Stimulated activated naive B cell treated with anti-CD40 and anti-IgM and Interleukin-4, amounts not matched to agents 10 μg/mL and 1 μg/mL and 100 μg/mL, for 72 hours (primary cell): ENCODE data around the gene LACC1.

Experiments
- ATAC-seq, 2 donors: fragments of 150-1000 bp; cut with Tn5 transposase; replicated peaks; 2 replicates each; pipeline ENCODE4 v1.10.0; 2021; ENCODE audit warnings: moderate library complexity in 1 of 2
- DNase-seq: peaks from one replicate; pipeline ENCODE4 v3.0.0; 2021
- H3K27ac Mint-ChIP-seq: one replicate; pipeline ENCODE4 v1.8.0; 2022; ENCODE audit warnings: mild to moderate bottlenecking, mixed read lengths
- H3K27me3 Mint-ChIP-seq, 2 donors: one replicate each; pipeline ENCODE4 v1.8.0; 2022; ENCODE audit warnings: mixed read lengths in 2 of 2
- H3K36me3 Mint-ChIP-seq, 2 donors: one replicate each; pipeline ENCODE4 v1.8.0; 2022; ENCODE audit warnings: mixed read lengths in 2 of 2, mild to moderate bottlenecking in 1 of 2
- H3K4me1 Mint-ChIP-seq, 2 donors: one replicate each; pipeline ENCODE4 v1.8.0; 2022; ENCODE audit warnings: mixed read lengths in 2 of 2, mild to moderate bottlenecking in 1 of 2
- H3K4me3 Mint-ChIP-seq, 2 donors: one replicate each; pipeline ENCODE4 v1.8.0; 2022; ENCODE audit warnings: mild to moderate bottlenecking in 2 of 2, mixed read lengths in 2 of 2, moderate library complexity in 1 of 2
- H3K9me3 Mint-ChIP-seq, 2 donors: one replicate each; pipeline ENCODE4 v1.8.0; 2022; ENCODE audit warnings: mixed read lengths in 2 of 2, mild to moderate bottlenecking in 1 of 2

LACC1 gene

GRCh38 chr13:43876366-43876765 is 3.3 kb upstream of the LACC1 start:
- Mint-ChIP-seq H3K27me3 (no peaks in the 10 kb centered on the region), H3K4me3 (no peak overlapping the region), H3K9me3 (no peaks in the 10 kb centered on the region), H3K36me3 (peaks cover 0 to 1% of the 10 kb centered on the region in 2 donors), H3K4me1 (peaks cover 18 to 33% of the 10 kb centered on the region in 2 donors), H3K27ac (no peak overlapping the region)
- no peak for DNase-seq
- ATAC-seq: no peak

DNA sequence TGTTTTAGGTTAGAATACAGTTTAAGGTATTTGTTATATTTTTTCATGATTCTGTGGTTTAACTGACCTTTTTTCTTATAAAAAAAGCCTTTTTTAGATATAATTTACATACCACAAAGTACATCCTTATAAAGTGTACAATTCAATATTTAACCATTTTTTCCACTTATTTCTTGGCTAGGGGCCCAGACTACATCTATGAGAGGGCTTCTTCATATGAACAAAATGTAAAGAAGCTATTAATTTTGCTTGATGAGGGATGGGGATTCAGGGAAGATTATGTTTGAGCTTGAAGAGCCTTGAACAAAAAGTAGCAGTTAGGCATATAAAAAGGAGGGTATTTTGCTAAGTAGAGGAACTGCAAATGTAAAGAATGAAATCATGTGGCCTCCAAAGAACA is 2.4 kb upstream of the LACC1 start:
- no peaks in the 10 kb centered on the region for H3K27me3 Mint-ChIP-seq
- ATAC-seq: no peak
- no peaks in the 10 kb centered on the region for H3K9me3 Mint-ChIP-seq
- H3K4me1 Mint-ChIP-seq: peaks cover 18 to 33% of the 10 kb centered on the region in 2 donors
- H3K27ac Mint-ChIP-seq: no peak overlapping the region
- DNase-seq: no peak
- H3K4me3 Mint-ChIP-seq: peak overlapping the region in 1 of 2 donors; percentile 26
- peaks cover 0 to 1% of the 10 kb centered on the region in 2 donors for H3K36me3 Mint-ChIP-seq

DNA sequence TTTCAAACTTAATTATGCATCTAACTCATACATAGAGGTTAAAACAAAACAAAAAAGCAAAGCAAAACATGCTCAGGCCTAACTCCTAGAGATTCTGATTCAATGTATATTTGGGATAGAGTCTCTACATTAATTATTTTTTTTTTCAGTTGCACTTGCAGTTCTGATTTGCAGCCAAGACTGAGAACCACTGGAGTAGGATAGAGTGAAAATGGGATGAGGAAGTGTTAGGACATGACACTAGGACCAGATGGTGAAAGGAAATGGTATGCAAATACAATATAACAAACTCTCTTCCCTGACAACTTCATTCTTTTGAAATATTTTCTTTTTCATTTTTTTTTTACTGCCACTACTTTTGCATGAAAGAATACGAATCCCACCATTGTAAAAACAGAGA is 1.9 kb upstream of the LACC1 start:
- no peaks in the 10 kb centered on the region for H3K9me3 Mint-ChIP-seq
- peaks cover 0 to 1% of the 10 kb centered on the region in 2 donors for H3K36me3 Mint-ChIP-seq
- H3K4me1 Mint-ChIP-seq: peaks cover 18 to 33% of the 10 kb centered on the region in 2 donors
- no peak for ATAC-seq
- DNase-seq: no peak
- H3K27ac Mint-ChIP-seq: no peak overlapping the region
- H3K4me3 Mint-ChIP-seq: peak overlapping the region; percentile 18 to 26
- H3K27me3 Mint-ChIP-seq: no peaks in the 10 kb centered on the region

DNA sequence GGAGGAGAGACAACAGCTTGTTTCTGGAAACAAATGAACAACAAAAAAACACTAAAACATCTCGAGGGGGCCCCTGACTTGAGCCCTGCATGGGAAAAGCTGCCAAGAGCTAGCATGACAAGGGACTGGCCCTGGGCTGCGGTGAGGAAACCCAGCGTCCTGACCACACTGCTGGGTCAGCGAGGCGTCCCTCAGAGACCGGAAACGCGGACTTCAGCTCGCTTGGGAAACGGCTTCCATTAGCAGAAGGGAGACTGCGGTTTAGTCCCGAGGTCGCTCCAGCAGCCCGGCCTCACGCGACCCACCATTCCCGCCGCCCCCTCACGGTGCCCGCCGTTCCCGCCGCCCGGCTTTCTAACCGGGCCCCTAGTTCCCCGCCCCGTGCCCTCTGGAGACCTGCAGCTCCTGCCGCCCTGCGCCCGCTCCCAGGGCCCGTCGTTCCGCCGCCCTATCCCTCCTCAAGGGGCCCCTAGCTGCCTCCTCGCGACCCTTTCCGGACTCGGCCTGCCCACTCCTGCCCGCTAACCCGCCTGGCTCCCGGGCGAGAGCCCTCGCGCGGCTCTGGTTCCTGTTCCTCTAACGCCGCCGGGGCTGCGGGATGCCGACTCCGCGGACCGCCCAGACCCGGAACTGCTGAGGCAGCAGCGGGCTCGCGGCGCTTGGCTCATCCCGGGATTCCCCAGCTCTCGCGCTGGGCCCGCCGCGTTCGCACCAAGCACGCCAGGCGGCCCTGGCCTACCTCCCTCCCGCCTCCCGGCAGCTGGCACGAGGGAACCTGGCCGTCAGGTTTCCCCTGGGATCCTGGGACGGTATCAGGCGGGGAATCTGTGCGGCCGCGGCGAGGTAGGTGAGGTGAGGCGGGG is 581 bp upstream of the LACC1 start, which contains the start of gene CCDC122:
TSS of gene CCDC122 (minus strand) at position 849 of the 863 bp plus-strand sequence. CDS start 10,364 bp downstream, outside the sequence.
- H3K4me3 Mint-ChIP-seq: peak within 1 kb of the TSS; percentile 95
- DNase-seq: peak; percentile 80
- H3K27ac Mint-ChIP-seq: peak within 1 kb of the TSS; percentile 98
- H3K27me3 Mint-ChIP-seq: no peaks in the 10 kb centered on the region
- ATAC-seq: peak; percentile 89 to 91
- peaks cover 0 to 1% of the 10 kb centered on the region in 2 donors for H3K36me3 Mint-ChIP-seq
- H3K9me3 Mint-ChIP-seq: no peaks in the 10 kb centered on the region
- peaks cover 18 to 33% of the 10 kb centered on the region in 2 donors for H3K4me1 Mint-ChIP-seq

- Mint-ChIP-seq H3K27ac (peak overlapping the region; percentile 98), H3K9me3 (no peaks in the 10 kb centered on the region), H3K36me3 (peaks cover 2% of the 10 kb centered on the region in 2 donors), H3K4me3 (peak overlapping the region; percentile 95), H3K27me3 (no peaks in the 10 kb centered on the region), H3K4me1 (peaks cover 18 to 33% of the 10 kb centered on the region in 2 donors)
- no peak for DNase-seq
- no peak for ATAC-seq
These were observed 631 bp downstream of the LACC1 start for GRCh38 chr13:43880214-43880855.

- H3K27me3 Mint-ChIP-seq: no peaks in the 10 kb centered on the region
- no peak overlapping the region for H3K27ac Mint-ChIP-seq
- ATAC-seq (no peak), DNase-seq (no peak)
- H3K9me3 Mint-ChIP-seq: no peaks in the 10 kb centered on the region
- peaks cover 4 to 7% of the 10 kb centered on the region in 2 donors for H3K36me3 Mint-ChIP-seq
- H3K4me1 Mint-ChIP-seq: peaks cover 18 to 33% of the 10 kb centered on the region in 2 donors
- no peak overlapping the region for H3K4me3 Mint-ChIP-seq
These were observed 1.2 kb downstream of the LACC1 start for GRCh38 chr13:43880926-43881325.

- H3K36me3 Mint-ChIP-seq: peaks cover 4 to 7% of the 10 kb centered on the region in 2 donors
- ATAC-seq (no peak), DNase-seq (no peak)
- H3K4me1 Mint-ChIP-seq: peaks cover 18 to 33% of the 10 kb centered on the region in 2 donors
- H3K27me3 Mint-ChIP-seq: no peaks in the 10 kb centered on the region
- H3K4me3 Mint-ChIP-seq: no peak overlapping the region
- no peak overlapping the region for H3K27ac Mint-ChIP-seq
- no peaks in the 10 kb centered on the region for H3K9me3 Mint-ChIP-seq
These were observed 1.9 kb downstream of the LACC1 start for GRCh38 chr13:43881580-43881979.

- H3K27me3 Mint-ChIP-seq: no peaks in the 10 kb centered on the region
- H3K4me3 Mint-ChIP-seq: no peak overlapping the region
- H3K36me3 Mint-ChIP-seq: peaks cover 6 to 7% of the 10 kb centered on the region in 2 donors
- H3K4me1 Mint-ChIP-seq: peaks cover 7 to 16% of the 10 kb centered on the region in 2 donors
- H3K27ac Mint-ChIP-seq: no peak overlapping the region
- DNase-seq (no peak), ATAC-seq (no peak)
- no peaks in the 10 kb centered on the region for H3K9me3 Mint-ChIP-seq
These were observed 3.9 kb downstream of the LACC1 start for GRCh38 chr13:43883631-43884030.

DNA sequence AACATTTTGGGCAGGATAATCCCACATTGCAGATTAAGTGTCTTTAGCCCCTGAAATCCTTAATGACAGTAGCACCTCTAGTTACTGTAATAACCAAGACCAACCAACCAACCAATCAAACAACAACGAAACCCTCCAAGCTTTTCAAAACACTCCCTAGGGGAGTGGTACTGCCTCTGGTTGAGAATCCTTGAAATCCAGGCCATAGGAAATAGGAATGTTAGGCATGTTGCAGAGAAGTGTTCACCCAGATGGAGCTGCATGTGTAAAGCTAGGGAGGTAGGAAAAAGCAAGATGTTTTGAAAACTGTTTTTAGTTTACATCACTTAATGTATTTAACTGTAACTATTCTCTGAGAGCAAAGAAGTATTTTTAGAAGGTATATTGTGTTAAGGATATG is 4.5 kb downstream of the LACC1 start:
- DNase-seq (no peak), ATAC-seq (no peak)
- Mint-ChIP-seq H3K27ac (no peak overlapping the region), H3K36me3 (peaks cover 5 to 7% of the 10 kb centered on the region in 2 donors), H3K4me1 (peaks cover 5 to 11% of the 10 kb centered on the region in 2 donors), H3K27me3 (no peaks in the 10 kb centered on the region), H3K4me3 (no peak overlapping the region), H3K9me3 (no peaks in the 10 kb centered on the region)

GRCh38 chr13:43894438-43894837 is 14.7 kb downstream of the LACC1 start:
- no peak overlapping the region for H3K4me3 Mint-ChIP-seq
- peaks cover 0 to 5% of the 10 kb centered on the region in 2 donors for H3K4me1 Mint-ChIP-seq
- H3K36me3 Mint-ChIP-seq: peaks cover 3 to 7% of the 10 kb centered on the region in 2 donors
- no peaks in the 10 kb centered on the region for H3K27me3 Mint-ChIP-seq
- ATAC-seq: no peak
- H3K27ac Mint-ChIP-seq: no peak overlapping the region
- no peaks in the 10 kb centered on the region for H3K9me3 Mint-ChIP-seq
- no peak for DNase-seq

GRCh38 chr13:43895940-43896339 is 16.2 kb downstream of the LACC1 start:
- Mint-ChIP-seq H3K4me3 (no peak overlapping the region), H3K27me3 (no peaks in the 10 kb centered on the region), H3K9me3 (no peaks in the 10 kb centered on the region), H3K4me1 (peaks cover 0 to 5% of the 10 kb centered on the region in 2 donors), H3K36me3 (peaks cover 3 to 7% of the 10 kb centered on the region in 2 donors), H3K27ac (no peak overlapping the region)
- ATAC-seq (no peak), DNase-seq (no peak)

DNA sequence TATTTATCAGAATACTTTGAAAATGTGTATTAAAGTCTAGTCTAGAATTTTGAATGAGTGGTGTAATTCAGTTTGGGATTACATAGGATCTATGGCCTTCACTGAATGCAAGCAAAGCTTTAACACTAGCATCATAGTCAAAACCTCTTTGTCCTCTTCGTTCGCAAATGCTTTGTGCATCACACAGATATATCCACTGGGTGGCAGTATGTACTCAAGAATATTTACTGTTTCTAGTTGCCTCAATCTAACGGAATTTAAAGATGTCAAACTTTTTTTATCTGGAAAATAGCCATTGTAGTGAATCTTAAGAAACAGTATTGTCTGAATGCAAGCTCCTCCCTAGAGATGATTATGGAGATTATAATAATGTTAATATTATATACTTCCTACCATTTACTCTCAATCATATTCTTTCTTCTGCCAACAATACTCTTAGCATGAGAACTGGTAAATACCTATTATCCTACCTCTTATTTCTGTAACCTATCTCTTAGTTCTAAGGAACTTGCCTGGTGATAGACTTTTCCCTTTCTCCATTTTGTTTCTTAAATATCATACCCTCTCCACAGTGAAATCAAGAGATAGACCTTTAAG is 25.8 kb downstream of the LACC1 start:
- Mint-ChIP-seq H3K4me1 (peaks cover 1 to 5% of the 10 kb centered on the region in 2 donors), H3K9me3 (no peaks in the 10 kb centered on the region), H3K27ac (no peak overlapping the region), H3K4me3 (no peak overlapping the region), H3K36me3 (no peaks in the 10 kb centered on the region), H3K27me3 (peaks cover 14 to 23% of the 10 kb centered on the region in 2 donors)
- ATAC-seq (peak; percentile 60 to 69), DNase-seq (no peak)

DNA sequence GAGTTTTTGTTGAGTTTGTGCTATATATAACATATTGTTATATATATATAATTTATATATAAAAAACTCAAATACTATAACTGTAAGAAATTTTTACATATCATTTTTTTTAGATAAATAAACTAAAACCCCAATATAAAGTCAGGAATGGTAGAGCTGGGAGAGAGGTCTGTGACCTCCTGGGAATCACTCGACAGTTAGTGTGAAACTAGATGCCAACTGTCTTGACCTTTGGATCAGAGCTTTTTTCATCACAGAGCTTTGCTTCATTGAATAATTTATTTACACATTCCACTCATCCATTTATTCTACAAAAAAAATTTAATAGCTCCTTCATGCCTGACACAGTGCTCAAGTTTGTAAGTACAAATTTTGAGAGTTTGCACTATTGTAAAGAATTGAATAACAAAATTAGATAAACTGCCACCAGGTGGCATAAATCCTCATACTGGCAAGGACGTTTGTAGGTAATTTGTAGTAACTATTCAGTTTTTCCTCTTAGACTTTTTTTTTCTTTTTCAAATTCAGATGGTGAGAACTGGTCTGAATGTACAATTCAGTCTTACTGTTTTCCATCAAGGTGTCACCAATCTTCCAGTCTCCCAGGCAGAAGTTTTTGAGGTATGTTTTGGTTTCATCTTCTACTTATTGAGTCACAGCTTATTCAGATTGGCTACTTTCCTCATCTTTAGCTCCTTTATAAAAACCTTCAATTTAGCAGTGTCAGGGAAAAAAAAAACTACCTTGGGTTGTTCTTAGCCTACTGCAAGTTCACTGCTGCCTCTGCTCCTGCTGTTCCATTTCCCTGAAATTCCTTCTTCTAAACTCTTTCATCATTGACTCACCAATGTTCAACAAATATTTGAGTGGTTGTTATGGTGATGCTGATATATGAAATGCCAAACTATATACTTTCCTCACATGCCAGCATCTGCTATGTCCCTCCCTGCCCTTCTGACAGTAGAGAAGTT is 28.7 kb downstream of the LACC1 start:
- peaks cover 1 to 5% of the 10 kb centered on the region in 2 donors for H3K4me1 Mint-ChIP-seq
- peaks cover 20 to 34% of the 10 kb centered on the region in 2 donors for H3K27me3 Mint-ChIP-seq
- H3K9me3 Mint-ChIP-seq: no peaks in the 10 kb centered on the region
- no peaks in the 10 kb centered on the region for H3K36me3 Mint-ChIP-seq
- no peak overlapping the region for H3K4me3 Mint-ChIP-seq
- ATAC-seq (peak; percentile 29 to 33), DNase-seq (no peak)
- H3K27ac Mint-ChIP-seq: peak overlapping the region; percentile 60
